ENCODE data around the gene PGAM2.
A peak's percentile ranks its signal among the peaks of the same experiment; 100 is the strongest.

Gene PGAM2

DNA sequence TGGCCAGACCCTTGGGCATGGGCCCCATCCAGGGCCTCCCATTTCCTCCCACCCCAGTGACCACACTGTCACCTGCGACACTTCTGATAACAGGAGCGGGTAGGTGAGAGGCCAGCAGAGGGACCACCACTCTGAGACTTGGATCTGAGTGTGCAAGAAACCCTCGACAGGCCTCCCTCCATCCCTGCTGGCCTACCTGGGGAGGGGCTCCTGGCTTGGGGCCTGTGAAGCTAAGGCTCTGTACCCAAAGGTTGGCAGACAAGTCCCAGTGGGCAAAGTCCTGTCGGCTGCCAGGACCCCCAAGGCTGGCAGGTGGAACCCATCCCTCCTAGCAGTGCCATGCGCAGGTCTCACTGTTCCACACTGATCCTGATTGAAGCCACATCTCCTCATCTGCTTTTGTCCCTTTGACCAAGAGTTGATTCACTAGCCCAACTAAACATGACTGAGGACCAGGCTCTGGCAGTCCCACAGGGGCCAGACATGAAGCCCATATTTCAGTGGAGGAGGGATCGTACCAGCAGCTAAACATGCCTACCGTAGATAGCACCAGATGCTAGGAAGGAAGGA lies 1.2 kb upstream of the PGAM2 start:
- Mint-ChIP-seq H3K36me3 (no peaks in the 10 kb centered on the region), H3K4me1 (peaks cover 37% of the 10 kb centered on the region), H3K4me3 (no peak overlapping the region), H3K9me3 (no peaks in the 10 kb centered on the region), H3K27me3 (no peaks in the 10 kb centered on the region), H3K27ac (peak overlapping the region; percentile 31)

DNA sequence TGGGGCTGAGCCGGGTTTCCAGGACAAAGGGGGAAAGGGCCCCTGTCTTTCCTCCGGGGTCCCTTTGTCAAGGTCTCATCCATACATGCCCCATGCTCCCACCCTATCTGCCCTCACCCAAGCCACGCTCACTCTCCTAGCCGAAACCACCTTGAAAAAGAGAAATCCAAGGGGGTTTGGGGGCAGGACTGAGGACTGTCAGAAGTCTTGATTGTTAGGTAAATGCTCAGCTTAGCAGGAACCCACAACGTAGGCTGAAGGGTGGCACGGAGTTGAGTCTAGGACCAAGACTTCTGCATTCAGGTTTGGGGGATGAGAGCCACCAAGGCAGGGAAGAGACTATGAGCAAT lies 719 bp upstream of the PGAM2 start:
- H3K27me3 Mint-ChIP-seq, result no peaks in the 10 kb centered on the region
- H3K36me3 Mint-ChIP-seq, result no peaks in the 10 kb centered on the region
- no peak overlapping the region for H3K4me3 Mint-ChIP-seq
- no peak overlapping the region for H3K27ac Mint-ChIP-seq
- H3K9me3 Mint-ChIP-seq, result no peaks in the 10 kb centered on the region
- peaks cover 37% of the 10 kb centered on the region for H3K4me1 Mint-ChIP-seq

DNA sequence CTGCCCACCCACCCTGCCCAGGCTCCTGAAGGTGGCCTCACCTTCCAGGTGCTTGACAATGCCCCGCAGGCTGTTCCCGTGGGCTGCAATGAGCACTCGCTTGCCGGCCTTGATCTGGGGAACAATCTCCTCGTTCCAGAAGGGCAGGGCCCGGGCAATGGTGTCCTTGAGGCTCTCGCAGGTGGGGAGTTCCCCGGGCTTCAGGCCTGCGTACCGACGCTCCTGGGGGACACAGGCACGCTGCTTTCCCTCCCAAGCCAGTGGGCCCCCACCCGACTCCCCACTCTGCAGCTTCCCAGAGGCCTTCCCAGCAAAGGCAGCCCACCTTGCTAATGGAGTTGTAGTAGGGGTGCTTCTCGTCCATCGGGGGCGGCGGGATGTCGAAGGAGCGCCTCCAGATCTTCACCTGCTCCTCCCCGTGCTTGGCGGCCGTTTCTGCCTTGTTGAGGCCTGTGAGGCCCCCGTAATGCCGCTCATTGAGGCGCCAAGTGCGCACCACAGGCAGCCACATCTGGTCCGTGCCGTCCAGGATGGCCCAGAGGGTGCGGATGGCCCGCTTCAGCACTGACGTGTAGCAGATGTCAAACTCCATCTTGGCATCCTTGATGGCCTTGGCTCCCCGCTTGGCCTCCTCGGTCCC lies 456 bp downstream of the PGAM2 start:
- Mint-ChIP-seq H3K4me1 (peaks cover 37% of the 10 kb centered on the region), H3K9me3 (no peaks in the 10 kb centered on the region), H3K27me3 (no peaks in the 10 kb centered on the region), H3K27ac (no peak overlapping the region), H3K4me3 (no peak overlapping the region), H3K36me3 (no peaks in the 10 kb centered on the region)

DNA sequence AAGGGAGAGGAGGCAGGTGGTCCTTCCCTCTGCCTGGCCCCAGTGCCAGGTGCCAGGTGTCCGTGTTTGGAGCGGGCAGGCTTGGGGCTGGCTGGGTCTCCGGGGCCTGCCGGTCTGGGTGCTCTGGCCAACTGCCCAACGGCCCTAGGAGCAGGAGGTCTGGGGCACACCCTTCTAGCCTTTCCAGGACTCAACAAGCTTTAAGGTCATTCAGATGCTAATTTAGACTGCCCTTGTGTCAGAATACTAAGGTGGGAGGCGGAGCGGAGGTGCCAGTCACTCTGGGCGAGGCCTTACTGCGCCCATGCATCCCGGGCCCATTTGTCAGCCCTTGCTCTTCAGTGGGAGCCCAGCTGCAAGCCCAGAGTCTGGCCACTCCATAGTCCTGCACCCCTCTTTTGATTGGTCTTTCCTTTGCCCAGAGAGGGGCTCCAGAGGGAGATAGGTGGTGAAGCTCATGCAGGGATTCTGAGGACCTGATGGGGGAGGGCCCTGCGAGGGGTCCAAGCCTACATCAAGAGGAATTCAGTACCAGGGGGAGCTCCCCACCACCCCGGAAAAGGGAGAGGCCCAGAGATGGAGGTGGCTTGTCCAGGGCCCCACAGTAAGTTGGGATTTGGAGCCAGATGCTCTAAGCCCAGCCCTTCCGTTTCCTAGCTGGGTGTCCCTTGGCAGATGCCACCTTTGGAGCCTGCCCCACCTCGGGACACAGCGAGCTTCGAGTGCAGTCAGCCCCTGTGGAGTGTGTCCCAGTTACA lies 1.3 kb downstream of the PGAM2 start:
- Mint-ChIP-seq H3K36me3 (no peaks in the 10 kb centered on the region), H3K9me3 (no peaks in the 10 kb centered on the region), H3K4me3 (no peak overlapping the region), H3K27me3 (no peaks in the 10 kb centered on the region), H3K4me1 (peaks cover 35% of the 10 kb centered on the region), H3K27ac (no peak overlapping the region)

DNA sequence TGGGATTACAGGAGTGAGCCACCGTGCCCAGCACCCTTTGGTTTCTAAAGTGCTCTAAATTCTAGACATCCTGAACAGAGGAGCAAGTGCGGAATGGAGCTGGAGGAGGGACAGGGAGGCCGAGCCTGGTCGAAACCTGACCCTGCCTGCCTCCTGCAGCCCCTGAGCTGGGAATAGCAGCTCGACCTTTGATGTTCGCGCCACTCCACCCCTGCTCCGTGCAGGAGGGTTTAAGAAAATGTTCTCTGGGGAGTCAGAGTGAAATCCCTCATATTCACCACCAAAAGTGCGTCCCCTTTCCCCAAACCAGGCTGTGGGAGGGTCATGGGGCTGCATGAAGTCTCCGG lies 1.8 kb downstream of the PGAM2 start:
- Mint-ChIP-seq H3K36me3 (no peaks in the 10 kb centered on the region), H3K4me1 (peaks cover 30% of the 10 kb centered on the region)

DNA sequence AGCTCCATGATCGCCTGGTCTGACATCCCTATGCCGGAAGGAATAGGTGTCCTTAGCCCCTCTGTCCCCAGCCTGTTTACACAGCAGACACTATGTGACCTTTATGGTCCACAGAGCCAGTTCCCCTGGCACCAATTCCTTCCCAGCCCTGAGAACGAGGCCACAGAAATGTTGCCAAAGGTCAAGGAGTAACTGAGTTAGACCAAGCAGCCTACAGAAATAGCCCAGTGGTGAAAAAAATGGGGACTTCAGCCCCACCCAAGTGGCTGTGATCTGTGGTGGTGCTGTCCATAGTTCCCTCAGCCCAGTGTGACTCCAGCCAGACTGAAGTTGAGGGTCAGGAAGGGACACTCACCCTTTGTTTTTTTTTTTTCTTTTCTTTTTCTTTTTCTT lies 2.5 kb downstream of the PGAM2 start:
- Mint-ChIP-seq H3K27me3 (no peaks in the 10 kb centered on the region), H3K9me3 (no peaks in the 10 kb centered on the region), H3K4me1 (peaks cover 24% of the 10 kb centered on the region), H3K27ac (no peak overlapping the region), H3K36me3 (peaks cover 3% of the 10 kb centered on the region), H3K4me3 (no peak overlapping the region)

More for the DNA sequence above, 1.8 kb downstream of the PGAM2 start:
- H3K4me3 Mint-ChIP-seq, result no peak overlapping the region
- no peaks in the 10 kb centered on the region for H3K9me3 Mint-ChIP-seq
- H3K27ac Mint-ChIP-seq, result no peak overlapping the region
- no peaks in the 10 kb centered on the region for H3K27me3 Mint-ChIP-seq

DNA sequence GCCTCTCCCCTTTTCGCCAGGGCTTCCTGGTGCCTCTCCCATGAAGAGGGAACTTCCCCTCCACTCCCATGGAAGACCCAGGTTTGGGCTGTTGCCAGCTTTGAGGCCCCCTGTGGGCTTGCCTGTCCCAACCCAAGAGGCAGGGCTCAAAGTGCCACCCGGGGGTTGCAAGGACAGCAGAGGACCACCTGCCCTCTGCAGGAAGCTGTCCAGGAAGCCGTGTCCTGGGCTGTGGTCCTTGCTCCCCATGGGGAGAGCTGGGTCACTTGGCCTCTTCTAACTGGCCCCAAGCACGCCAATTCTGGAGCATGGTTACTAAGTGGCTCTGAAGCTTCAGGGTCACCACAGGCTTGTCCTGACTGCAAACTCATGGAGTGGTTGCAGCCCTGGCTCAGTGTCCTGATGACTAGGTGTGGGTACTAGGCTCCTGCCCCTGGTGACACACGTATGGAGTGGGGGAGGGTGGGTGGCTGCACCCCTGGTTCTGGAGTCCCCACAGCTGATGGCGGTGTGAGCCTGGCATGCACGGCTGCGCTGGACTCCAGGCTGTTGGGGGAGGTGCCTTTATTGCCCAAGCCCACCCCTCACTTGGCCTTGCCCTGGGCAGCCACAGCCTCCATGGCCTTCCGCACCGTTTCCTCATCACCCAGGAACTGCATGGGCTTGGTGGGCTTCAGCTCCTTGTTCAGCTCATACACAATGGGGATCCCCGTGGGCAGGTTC lies 3.0 kb downstream of the PGAM2 start:
- Mint-ChIP-seq H3K27me3 (no peaks in the 10 kb centered on the region), H3K4me1 (peaks cover 18% of the 10 kb centered on the region), H3K4me3 (no peak overlapping the region), H3K36me3 (peaks cover 6% of the 10 kb centered on the region), H3K9me3 (no peaks in the 10 kb centered on the region), H3K27ac (no peak overlapping the region)

DNA sequence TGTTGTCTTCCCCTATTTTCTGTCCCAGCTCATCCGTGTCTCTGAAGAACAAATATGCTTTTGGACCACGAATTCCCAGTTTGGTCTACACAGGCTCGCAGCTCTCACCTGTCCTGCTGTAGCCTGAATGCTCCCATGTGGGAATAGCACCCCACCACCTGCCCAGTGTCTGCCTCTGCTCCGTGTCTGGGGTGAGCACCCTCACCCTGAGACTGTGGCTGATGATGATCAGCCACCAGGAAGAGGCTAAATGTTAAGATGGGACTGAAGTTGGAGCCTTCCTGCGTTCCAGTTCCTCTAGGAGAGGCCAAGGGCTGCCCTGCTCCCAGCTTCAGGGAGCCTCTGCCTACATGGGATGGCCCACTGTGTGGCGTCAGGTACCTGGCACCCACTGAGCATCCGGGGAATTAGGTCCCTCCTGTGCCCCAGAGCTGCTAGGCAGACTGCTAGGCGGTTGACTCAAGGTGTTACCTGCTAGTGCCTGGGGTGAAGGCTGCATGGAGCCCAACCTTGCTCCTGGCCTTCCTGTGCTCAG lies 3.7 kb downstream of the PGAM2 start:
- Mint-ChIP-seq H3K27me3 (no peaks in the 10 kb centered on the region), H3K9me3 (no peaks in the 10 kb centered on the region), H3K27ac (no peak overlapping the region), H3K4me3 (no peak overlapping the region), H3K4me1 (peaks cover 13% of the 10 kb centered on the region), H3K36me3 (peaks cover 6% of the 10 kb centered on the region)

DNA sequence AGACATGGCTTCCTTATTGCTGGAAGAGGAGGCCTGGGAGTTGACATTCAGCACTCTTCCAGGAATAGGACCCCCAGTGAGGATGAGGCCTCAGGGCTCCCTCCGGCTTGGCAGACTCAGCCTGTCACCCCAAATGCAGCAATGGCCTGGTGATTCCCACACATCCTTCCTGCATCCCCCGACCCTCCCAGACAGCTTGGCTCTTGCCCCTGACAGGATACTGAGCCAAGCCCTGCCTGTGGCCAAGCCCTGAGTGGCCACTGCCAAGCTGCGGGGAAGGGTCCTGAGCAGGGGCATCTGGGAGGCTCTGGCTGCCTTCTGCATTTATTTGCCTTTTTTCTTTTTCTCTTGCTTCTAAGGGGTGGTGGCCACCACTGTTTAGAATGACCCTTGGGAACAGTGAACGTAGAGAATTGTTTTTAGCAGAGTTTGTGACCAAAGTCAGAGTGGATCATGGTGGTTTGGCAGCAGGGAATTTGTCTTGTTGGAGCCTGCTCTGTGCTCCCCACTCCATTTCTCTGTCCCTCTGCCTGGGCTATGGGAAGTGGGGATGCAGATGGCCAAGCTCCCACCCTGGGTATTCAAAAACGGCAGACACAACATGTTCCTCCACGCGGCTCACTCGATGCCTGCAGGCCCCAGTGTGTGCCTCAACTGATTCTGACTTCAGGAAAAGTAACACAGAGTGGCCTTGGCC lies 4.3 kb downstream of the PGAM2 start:
- Mint-ChIP-seq H3K36me3 (peaks cover 8% of the 10 kb centered on the region), H3K4me3 (no peak overlapping the region), H3K9me3 (no peaks in the 10 kb centered on the region), H3K27ac (peak overlapping the region; percentile 12), H3K27me3 (no peaks in the 10 kb centered on the region), H3K4me1 (peaks cover 13% of the 10 kb centered on the region)

DNA sequence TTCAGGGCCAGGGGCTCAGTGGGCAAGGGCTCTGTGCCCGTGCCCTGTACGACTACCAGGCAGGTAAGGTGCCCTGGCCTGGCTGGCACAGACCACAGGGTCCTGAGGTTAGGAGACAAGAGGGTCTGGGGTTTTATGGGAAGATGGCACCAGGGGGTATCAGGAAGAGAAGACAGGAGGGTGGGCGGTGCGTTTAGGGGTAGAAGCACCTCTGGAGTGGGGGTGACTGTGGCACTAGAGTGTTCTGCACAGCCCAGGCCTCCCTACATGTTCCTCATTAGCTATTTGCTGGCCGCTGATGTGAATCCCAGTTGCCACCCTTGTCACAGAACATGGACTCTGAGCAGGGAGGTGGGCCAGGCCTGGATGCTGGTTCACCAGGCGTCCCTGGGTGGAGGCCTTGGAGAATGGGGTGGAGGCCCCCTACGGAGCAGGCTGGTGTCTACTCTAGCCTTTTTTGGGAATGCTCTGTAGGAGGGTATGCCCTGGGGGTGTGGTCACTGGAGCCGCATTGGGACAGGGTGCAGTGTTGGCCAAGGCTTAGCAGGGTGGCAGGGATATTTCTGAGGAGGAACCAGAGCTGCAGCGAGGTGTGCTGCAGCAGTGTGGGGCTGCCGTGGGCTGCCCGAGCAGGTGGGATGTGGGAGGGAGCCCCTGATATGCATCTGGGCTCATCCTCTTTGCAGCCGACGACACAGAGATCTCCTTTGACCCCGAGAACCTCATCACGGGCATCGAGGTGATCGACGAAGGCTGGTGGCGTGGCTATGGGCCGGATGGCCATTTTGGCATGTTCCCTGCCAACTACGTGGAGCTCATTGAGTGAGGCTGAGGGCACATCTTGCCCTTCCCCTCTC lies 5.0 kb downstream of the PGAM2 start:
- Mint-ChIP-seq H3K4me3 (no peak overlapping the region), H3K36me3 (peaks cover 10% of the 10 kb centered on the region), H3K27me3 (no peaks in the 10 kb centered on the region), H3K27ac (peak overlapping the region; percentile 41), H3K4me1 (peaks cover 14% of the 10 kb centered on the region), H3K9me3 (no peaks in the 10 kb centered on the region)

DNA sequence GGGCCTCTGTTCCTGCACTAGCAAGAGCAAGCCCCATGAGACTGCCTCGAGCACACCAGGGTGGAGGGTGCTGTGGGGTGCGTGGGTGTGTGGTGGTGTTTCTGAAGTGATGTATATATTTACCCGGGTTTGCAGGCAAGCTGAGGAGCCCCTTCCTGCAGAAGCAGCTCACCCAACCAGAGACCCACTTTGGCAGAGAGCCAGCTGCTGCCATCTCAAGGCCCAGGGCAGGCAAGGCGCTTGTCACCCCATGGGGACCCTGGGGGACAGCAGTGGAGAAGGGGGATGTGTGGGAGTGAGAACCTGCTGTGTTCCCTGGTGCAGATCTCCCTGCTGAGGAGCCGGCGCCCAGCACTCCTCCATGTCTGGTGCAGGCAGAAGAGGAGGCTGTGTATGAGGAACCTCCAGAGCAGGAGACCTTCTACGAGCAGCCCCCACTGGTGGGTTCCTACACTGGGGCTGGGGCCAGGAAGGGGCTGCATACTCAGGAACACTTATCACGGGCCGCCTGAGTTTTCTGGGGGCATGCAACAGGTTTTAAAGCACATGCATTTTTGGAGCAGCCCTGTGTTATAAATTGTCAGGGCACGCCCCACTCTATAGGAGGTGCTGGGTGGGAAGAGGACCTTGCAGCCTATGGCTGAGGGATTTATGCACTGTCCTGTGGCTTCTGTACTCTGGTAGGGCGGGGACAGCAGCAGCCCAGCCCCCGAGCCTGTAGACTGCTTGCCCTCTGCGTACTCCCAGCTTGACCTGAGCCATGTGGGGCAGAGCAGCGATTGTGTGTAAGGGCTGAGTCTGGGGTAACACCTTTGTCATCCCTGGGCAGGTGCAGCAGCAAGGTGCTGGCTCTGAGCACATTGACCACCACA lies 5.9 kb downstream of the PGAM2 start:
- H3K9me3 Mint-ChIP-seq, result no peaks in the 10 kb centered on the region
- H3K4me3 Mint-ChIP-seq, result no peak overlapping the region
- H3K27me3 Mint-ChIP-seq, result no peaks in the 10 kb centered on the region
- peaks cover 18% of the 10 kb centered on the region for H3K4me1 Mint-ChIP-seq
- H3K27ac Mint-ChIP-seq, result peak overlapping the region; percentile 41
- H3K36me3 Mint-ChIP-seq, result peaks cover 14% of the 10 kb centered on the region

DNA sequence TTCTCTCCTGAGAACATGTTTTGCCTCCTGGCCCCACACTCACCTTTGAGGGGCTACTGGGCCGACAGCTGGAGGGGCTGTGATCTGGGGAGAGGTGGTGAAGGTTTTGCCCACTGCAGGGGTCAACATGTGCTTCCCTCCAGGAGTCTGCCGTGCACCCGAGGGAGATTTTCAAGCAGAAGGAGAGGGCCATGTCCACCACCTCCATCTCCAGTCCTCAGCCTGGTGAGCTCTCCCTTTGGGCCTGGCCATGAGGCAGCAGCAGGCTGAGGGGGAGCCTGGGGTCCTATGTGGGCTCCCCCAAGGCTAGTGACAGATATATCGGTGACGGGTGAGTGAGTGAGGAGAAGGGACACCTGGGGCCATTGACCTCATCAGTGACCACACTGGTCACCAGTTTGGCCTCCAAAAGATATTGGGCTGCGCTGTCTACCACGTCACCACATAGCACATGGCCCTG lies 6.6 kb downstream of the PGAM2 start:
- Mint-ChIP-seq H3K36me3 (peaks cover 14% of the 10 kb centered on the region), H3K4me1 (peaks cover 18% of the 10 kb centered on the region), H3K27me3 (no peaks in the 10 kb centered on the region), H3K4me3 (no peak overlapping the region), H3K27ac (peak overlapping the region; percentile 35), H3K9me3 (no peaks in the 10 kb centered on the region)

DNA sequence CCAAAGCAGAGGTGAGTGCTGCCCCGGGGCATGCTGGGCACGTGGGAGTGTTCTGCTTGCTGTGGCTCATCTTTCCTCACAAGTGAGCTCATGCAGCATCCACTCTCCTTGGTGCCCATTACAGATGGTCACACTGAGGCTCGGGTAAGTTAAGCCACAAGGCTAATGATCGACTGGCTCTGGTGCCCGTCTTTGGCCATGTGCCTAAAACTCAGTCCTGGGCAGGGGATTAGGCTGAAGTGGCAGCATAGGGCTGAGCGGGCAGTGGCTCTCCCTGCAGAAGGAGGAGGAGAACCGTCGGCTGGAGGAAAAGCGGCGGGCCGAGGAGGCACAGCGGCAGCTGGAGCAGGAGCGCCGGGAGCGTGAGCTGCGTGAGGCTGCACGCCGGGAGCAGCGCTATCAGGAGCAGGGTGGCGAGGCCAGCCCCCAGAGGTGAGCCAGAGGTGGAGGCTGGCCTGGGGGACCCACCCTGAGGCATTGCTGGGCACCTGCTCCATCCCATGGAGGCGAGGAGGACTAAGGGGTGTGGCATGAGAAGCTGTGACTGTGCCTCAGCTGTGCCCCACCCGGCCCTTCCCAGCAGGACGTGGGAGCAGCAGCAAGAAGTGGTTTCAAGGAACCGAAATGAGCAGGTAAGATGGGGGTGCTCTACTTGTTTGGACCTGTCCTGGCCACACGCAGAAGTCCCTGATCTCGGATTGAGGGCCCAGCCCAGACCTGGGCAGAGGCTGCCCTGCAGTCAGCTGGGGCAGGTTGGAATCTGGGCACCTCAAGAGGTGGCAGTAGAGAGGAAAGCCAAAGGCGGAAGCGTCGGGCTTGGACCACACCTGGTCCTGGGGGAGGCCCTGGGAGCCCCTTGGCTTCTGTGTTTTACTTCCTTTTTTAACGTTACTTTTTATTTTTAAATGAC lies 7.3 kb downstream of the PGAM2 start:
- H3K36me3 Mint-ChIP-seq, result peaks cover 14% of the 10 kb centered on the region
- no peak overlapping the region for H3K27ac Mint-ChIP-seq
- H3K9me3 Mint-ChIP-seq, result no peaks in the 10 kb centered on the region

More for the DNA sequence above, 7.3 kb downstream of the PGAM2 start:
- Mint-ChIP-seq H3K4me3 (no peak overlapping the region), H3K4me1 (peaks cover 18% of the 10 kb centered on the region), H3K27me3 (no peaks in the 10 kb centered on the region)

Measured in activated naive CD4-positive, alpha-beta T cell treated with anti-CD3 and anti-CD28 coated beads, Interleukin-2, amount 50 U/mL, for 24 hours (primary cell).